Endothelial cell (in vitro differentiated cells): ENCODE data around the gene ZNF473. TPM values are rescaled to one million over a fixed set of nuclear protein-coding genes. Genes with fewer than 3 reads are reported as not detected.

Source experiments
- DNase-seq: peaks from one replicate; pipeline ENCODE4 v3.0.0; 2021; ENCODE audit warnings: low spot score
- H3K27ac Mint-ChIP-seq: one replicate; pipeline ENCODE4 v1.8.0; 2021; ENCODE audit warnings: mixed read lengths, inconsistent platforms; ENCODE audit not compliant: unreplicated experiment
- H3K27me3 Mint-ChIP-seq: one replicate; pipeline ENCODE4 v1.8.0; 2021; ENCODE audit warnings: mild to moderate bottlenecking, moderate library complexity, mixed read lengths, inconsistent platforms; ENCODE audit not compliant: unreplicated experiment
- H3K36me3 Mint-ChIP-seq: one replicate; pipeline ENCODE4 v1.8.0; 2021; ENCODE audit warnings: mild to moderate bottlenecking, low read depth, mixed read lengths, inconsistent platforms; ENCODE audit not compliant: unreplicated experiment
- H3K4me1 Mint-ChIP-seq: one replicate; pipeline ENCODE4 v1.8.0; 2021; ENCODE audit warnings: mild to moderate bottlenecking, mixed read lengths, inconsistent platforms; ENCODE audit not compliant: unreplicated experiment
- H3K4me3 Mint-ChIP-seq: one replicate; pipeline ENCODE4 v1.8.0; 2021; ENCODE audit warnings: mild to moderate bottlenecking, mixed read lengths, inconsistent platforms; ENCODE audit not compliant: unreplicated experiment
- H3K9me3 Mint-ChIP-seq: one replicate; pipeline ENCODE4 v1.8.0; 2021; ENCODE audit warnings: mixed read lengths, inconsistent platforms; ENCODE audit not compliant: unreplicated experiment
- total RNA-seq: library from RNA; stranded (reverse); fragmentation: NEBNext Ultra II Directional; extraction: Animal tissue kit (Norgen Biotek cat#: 25700); gene quantifications from one replicate; pipeline ENCODE4 v1.2.1, GENCODE V29; 2021; ENCODE audit not compliant: unreplicated experiment
- TF ChIP-seq, protein P1 (sequence below): fragments of 200-600 bp; sonication (generic); IDR thresholded peaks from one replicate; pipeline ENCODE4 v1.5.0; 2021; ENCODE audit warnings: antibody characterized with exemption; ENCODE audit not compliant: unreplicated experiment

Gene ZNF473
- total RNA-seq, 1 donor from 2014 or later = 10.9 TPM

DNA sequence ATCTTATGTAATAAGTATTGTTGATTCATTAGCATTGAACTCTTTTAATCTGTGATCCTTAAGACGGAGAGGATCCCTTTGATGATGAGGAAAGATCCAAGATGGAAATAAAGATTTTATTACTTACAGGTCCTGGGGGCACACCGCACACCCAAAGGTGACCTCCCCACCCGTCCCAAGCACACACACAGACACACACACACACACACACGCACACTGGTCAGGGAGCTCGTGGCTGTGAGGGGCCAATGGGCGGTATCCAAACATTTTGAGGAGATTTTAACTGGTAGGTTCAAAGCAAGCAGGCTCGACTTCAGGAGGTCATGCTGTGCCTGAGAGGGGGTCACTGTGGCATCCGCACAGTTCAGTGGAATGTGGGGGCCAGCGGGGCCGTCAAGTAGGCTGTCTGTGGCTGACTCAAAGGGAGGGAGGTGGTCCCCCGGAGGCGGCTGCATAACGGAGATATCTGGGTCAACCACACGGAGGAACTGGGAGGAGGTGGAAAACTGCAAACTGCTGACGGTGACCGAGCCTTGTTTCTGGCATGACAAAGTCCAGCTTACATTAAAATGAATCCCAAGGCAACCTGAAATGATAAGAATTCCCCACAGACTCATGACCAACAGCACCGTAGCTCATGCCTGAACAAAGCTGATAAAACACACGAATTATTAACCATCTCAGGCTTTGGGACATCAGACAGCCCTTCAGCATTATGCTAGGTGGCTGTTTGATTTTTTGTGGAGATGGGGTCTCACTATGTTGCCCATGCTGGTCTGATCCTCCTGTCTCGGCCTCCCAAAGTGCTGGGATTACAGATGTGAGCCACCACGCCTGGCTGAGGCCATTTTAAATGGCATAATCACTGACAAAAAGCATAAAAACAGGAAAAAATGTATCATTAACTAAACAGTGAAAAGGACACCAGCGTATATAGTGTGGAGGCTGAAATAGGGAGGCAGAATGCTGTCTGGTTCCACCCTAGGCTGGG is 43.9 kb upstream of the ZNF473 start:
- no peak for DNase-seq
- H3K4me1 Mint-ChIP-seq = no peaks in the 10 kb centered on the region
- peaks cover 4% of the 10 kb centered on the region for H3K9me3 Mint-ChIP-seq
- no peak overlapping the region for H3K27ac Mint-ChIP-seq
- H3K4me3 Mint-ChIP-seq = peak overlapping the region; percentile 67
- TF ChIP-seq, protein P1, sequence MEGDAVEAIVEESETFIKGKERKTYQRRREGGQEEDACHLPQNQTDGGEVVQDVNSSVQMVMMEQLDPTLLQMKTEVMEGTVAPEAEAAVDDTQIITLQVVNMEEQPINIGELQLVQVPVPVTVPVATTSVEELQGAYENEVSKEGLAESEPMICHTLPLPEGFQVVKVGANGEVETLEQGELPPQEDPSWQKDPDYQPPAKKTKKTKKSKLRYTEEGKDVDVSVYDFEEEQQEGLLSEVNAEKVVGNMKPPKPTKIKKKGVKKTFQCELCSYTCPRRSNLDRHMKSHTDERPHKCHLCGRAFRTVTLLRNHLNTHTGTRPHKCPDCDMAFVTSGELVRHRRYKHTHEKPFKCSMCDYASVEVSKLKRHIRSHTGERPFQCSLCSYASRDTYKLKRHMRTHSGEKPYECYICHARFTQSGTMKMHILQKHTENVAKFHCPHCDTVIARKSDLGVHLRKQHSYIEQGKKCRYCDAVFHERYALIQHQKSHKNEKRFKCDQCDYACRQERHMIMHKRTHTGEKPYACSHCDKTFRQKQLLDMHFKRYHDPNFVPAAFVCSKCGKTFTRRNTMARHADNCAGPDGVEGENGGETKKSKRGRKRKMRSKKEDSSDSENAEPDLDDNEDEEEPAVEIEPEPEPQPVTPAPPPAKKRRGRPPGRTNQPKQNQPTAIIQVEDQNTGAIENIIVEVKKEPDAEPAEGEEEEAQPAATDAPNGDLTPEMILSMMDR = no peak
- peaks cover 26% of the 10 kb centered on the region for H3K36me3 Mint-ChIP-seq
- peaks cover 8% of the 10 kb centered on the region for H3K27me3 Mint-ChIP-seq

- Mint-ChIP-seq H3K9me3 (peaks cover 4% of the 10 kb centered on the region), H3K27ac (peak overlapping the region; percentile 50), H3K4me1 (no peaks in the 10 kb centered on the region), H3K36me3 (peaks cover 31% of the 10 kb centered on the region), H3K27me3 (peaks cover 8% of the 10 kb centered on the region), H3K4me3 (no peak overlapping the region)
- DNase-seq = peak; percentile 50
- TF ChIP-seq, protein P1 = peak; percentile 85
Measured at GRCh38 chr19:49983645-49984229, 42.1 kb upstream of the ZNF473 start.

GRCh38 chr19:49984491-49984890 is 41.3 kb upstream of the ZNF473 start:
- H3K27me3 Mint-ChIP-seq = peaks cover 8% of the 10 kb centered on the region
- TF ChIP-seq, protein P1 = no peak
- no peaks in the 10 kb centered on the region for H3K4me1 Mint-ChIP-seq
- no peak overlapping the region for H3K4me3 Mint-ChIP-seq
- no peak overlapping the region for H3K27ac Mint-ChIP-seq
- H3K36me3 Mint-ChIP-seq = peaks cover 38% of the 10 kb centered on the region
- no peak for DNase-seq
- H3K9me3 Mint-ChIP-seq = peaks cover 4% of the 10 kb centered on the region

DNA sequence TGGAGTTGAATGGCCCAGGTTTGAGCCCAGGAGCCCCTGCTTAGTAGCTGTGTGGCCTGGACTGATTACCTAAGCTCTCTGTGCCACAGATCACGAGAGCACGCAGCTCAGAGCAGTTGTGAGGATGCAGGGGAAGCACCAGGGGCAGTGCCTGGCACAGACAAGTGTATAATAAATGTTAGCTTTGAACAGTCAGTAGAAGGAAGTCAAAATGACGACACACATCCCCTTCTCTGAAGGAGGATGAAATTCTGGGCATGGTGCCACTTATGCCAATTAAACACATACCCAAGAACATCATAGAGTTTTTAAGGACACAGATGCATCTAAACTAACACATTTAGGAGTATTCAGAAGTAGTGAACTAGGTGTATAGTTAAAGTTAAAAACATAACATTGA is 39.9 kb upstream of the ZNF473 start:
- Mint-ChIP-seq H3K27me3 (peaks cover 9% of the 10 kb centered on the region), H3K4me3 (no peak overlapping the region), H3K4me1 (no peaks in the 10 kb centered on the region), H3K9me3 (peaks cover 4% of the 10 kb centered on the region), H3K36me3 (peaks cover 42% of the 10 kb centered on the region), H3K27ac (peak overlapping the region; percentile 24)
- TF ChIP-seq, protein P1 = no peak
- DNase-seq = no peak

DNA sequence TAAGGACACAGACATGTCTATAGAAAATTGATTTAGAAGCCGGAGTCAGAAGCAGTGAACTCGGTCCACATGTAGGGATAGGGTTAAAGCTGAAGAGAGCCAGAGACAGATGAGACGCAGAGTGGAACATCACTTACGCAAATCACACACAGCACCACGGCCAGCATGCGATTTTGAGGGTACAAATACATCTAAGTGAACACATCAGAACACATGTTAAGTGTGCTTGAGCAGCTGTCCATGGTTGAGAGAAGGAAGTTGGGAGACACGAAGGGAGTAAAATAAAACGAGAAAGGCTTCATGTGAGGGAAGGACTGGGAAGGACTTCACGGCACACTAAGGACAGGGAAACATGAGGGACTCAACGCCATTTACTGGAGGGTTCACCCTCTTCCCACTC is 39.5 kb upstream of the ZNF473 start:
- no peak for DNase-seq
- Mint-ChIP-seq H3K27me3 (peaks cover 9% of the 10 kb centered on the region), H3K36me3 (peaks cover 45% of the 10 kb centered on the region), H3K4me1 (no peaks in the 10 kb centered on the region), H3K4me3 (no peak overlapping the region), H3K9me3 (peaks cover 4% of the 10 kb centered on the region), H3K27ac (no peak overlapping the region)
- TF ChIP-seq, protein P1 = no peak
